HepG2 (cell line): ENCODE data around the gene LRRC70. TPM values are rescaled to one million over a fixed set of nuclear protein-coding genes. Genes with fewer than 3 reads are reported as not detected.

ENCODE experiments used
- ATAC-seq: fragments of 200-7000 bp; cut with Tn5 transposase; 3 replicates; pipeline ENCODE4 v1.9.1; 2020; ENCODE audit warnings: mild to moderate bottlenecking, moderate library complexity
- BruUV-seq: library from RNA; stranded (reverse); fragments of 400-500 nt; replicated peaks from 2 replicates; lab custom pipeline; 2021; lab: Mats Ljungman, UMichigan
- CTCF ChIA-PET: fragments of 300-600 bp; formaldehyde crosslinking; extraction: SDS; loops from one replicate; lab custom pipeline; 2021; ENCODE audit warnings: low total read pairs, inconsistent platforms, low intra/inter-chr PET ratio; lab: Yijun Ruan, JAX
- POLR2A ChIA-PET: fragments of 350-600 bp; sonication (Branson Sonifier 250); formaldehyde crosslinking; loops from one replicate; lab custom pipeline; 2020; ENCODE audit warnings: antibody characterized with exemption, inconsistent platforms; lab: Yijun Ruan, JAX
- DNase-seq: peaks from one replicate; pipeline ENCODE4 v3.0.0-alpha.2; 2015; ENCODE audit warnings: low spot score
- FAIRE-seq: peaks from 3 replicates; lab custom pipeline; 2011; peaks lifted over from hg19 to GRCh38; lab: Jason Lieb, UNC
- H2AFZ ChIP-seq: one replicate; pipeline ENCODE4 v1.6.1; 2011; ENCODE audit warnings: low read length, inconsistent platforms
- H3K27ac ChIP-seq: fragments of 300-600 bp; 3 replicates; pipeline ENCODE4 v1.8.0; 2011; ENCODE audit warnings: mixed run types, mild to moderate bottlenecking, mixed read lengths, low read length, inconsistent platforms; ENCODE audit not compliant: insufficient read depth; ENCODE audit errors: extremely low read length
- H3K27me3 ChIP-seq, 2 experiments: fragments of 200-600 bp in 1 of 2; 2 replicates in 1 of 2; 3 replicates in 1 of 2; pipeline versions ENCODE4 v1.6.0 to v1.8.0; 2011; ENCODE audit warnings: low read length in 2 of 2, mild to moderate bottlenecking in 2 of 2, moderate library complexity in 2 of 2, inconsistent platforms in 1 of 2; ENCODE audit not compliant: insufficient read depth in 2 of 2, control insufficient read depth in 1 of 2
- H3K36me3 ChIP-seq, 2 experiments: fragments of 200-600 bp in 1 of 2; replicated peaks in 1 of 2; 2 replicates in 1 of 2; 3 replicates in 1 of 2; pipeline versions ENCODE4 v1.5.1 to v1.8.0; 2011; ENCODE audit warnings: low read length in 2 of 2, inconsistent platforms in 1 of 2; ENCODE audit not compliant: insufficient read depth in 2 of 2, control insufficient read depth in 1 of 2
- H3K4me1 ChIP-seq: 2 replicates; pipeline ENCODE4 v1.5.1; 2012; ENCODE audit warnings: low read length, inconsistent platforms; ENCODE audit not compliant: insufficient read depth
- H3K4me2 ChIP-seq: 2 replicates; pipeline ENCODE4 v1.6.0; 2011; ENCODE audit warnings: low read depth, low read length, inconsistent platforms
- H3K4me3 ChIP-seq, 3 experiments: fragments of 200-600 bp in 1 of 3; sonication (generic), shearing (Covaris generic) in 1 of 3; replicated peaks in 1 of 3; 2 replicates each; pipeline ENCODE4 v1.5.1; 2011 to 2016; ENCODE audit warnings: low read length in 3 of 3, inconsistent platforms in 2 of 3, low read depth in 2 of 3, mild to moderate bottlenecking in 2 of 3, control low read depth in 1 of 3, mixed read lengths in 1 of 3; ENCODE audit not compliant: insufficient read depth in 1 of 3
- H3K79me2 ChIP-seq: one replicate; pipeline ENCODE4 v1.6.1; 2011; ENCODE audit warnings: low read length, inconsistent platforms; ENCODE audit not compliant: insufficient read depth
- H3K9ac ChIP-seq: 2 replicates; pipeline ENCODE4 v1.6.0; 2011; ENCODE audit warnings: mild to moderate bottlenecking, low read depth, low read length, inconsistent platforms; ENCODE audit not compliant: insufficient read depth
- H3K9me3 ChIP-seq: 2 replicates; pipeline ENCODE4 v1.5.1; 2012; ENCODE audit warnings: mild to moderate bottlenecking, low read length
- H4K20me1 ChIP-seq: 2 replicates; pipeline ENCODE4 v1.6.0; 2011; ENCODE audit warnings: inconsistent platforms, mild to moderate bottlenecking, low read length, moderate library complexity; ENCODE audit not compliant: insufficient read depth
- DZIP1 ChIP-seq: sonication (generic); formaldehyde crosslinking; IDR thresholded peaks from 2 replicates; pipeline ENCODE4 v1.5.0; 2020; ENCODE audit warnings: mild to moderate bottlenecking, missing genetic modification reagents
- GATA4 ChIP-seq: sonication (generic); IDR thresholded peaks from 2 replicates; pipeline ENCODE4 v1.6.1; 2016; ENCODE audit warnings: antibody characterized with exemption, low read depth, borderline replicate concordance
- KAT2B ChIP-seq: fragments of 150-350 bp; IDR thresholded peaks from 2 replicates; pipeline ENCODE4 v1.6.1; 2014; ENCODE audit warnings: low read depth, low read length, borderline replicate concordance
- MEIS2 ChIP-seq: sonication (generic); formaldehyde crosslinking; IDR thresholded peaks from 2 replicates; pipeline ENCODE4 v1.9.0; 2021; ENCODE audit warnings: mild to moderate bottlenecking, missing genetic modification reagents
- RBFOX2 ChIP-seq: fragments of 200-400 bp; formaldehyde crosslinking; IDR thresholded peaks from 2 replicates; pipeline ENCODE4 v1.6.1; 2017; ENCODE audit warnings: low read depth, mild to moderate bottlenecking, low read length
- RFX1 ChIP-seq: fragments of 450-650 bp; IDR thresholded peaks from 2 replicates; pipeline ENCODE4 v1.6.1; 2017
- SKIL ChIP-seq: sonication (generic); formaldehyde crosslinking; IDR thresholded peaks from 2 replicates; pipeline ENCODE4 v1.8.0; 2022; ENCODE audit warnings: missing genetic modification reagents, mild to moderate bottlenecking, moderate library complexity, borderline replicate concordance
- WGBS: methylation state at CpG from one replicate; pipeline ENCODE4 v1.1.6; 2017; ENCODE audit warnings: low lambda C conversion rate; 5-methylcytosine and 5-hydroxymethylcytosine counted together
- in situ Hi-C: cut with HindIII; loops from 2 replicates; pipeline ENCODE4 v1.10.0; 2017; ENCODE audit warnings: low pct_unique_long_range_greater_than_20kb; ENCODE audit not compliant: extremely low pct_ligation_motif_present
- intact Hi-C: fragments of 100-400 bp; cut with micrococcal nuclease; formaldehyde crosslinking; loops from one replicate; pipeline ENCODE4 v1.10.0; 2022; ENCODE audit not compliant: unreplicated experiment
- polyA plus RNA-seq, 8 experiments: library from polyadenylated mRNA; depleted of rRNA in 3 of 8; stranded (reverse) in 7 of 8; unstranded in 1 of 8; fragments of >200 nt; fragmentation: Illumina TruSeq in 4 of 8; extraction: Trizol in 4 of 8; gene quantifications; 2 replicates each; pipeline versions ENCODE4 v1.2.1 to v1.2.3, GENCODE V29; 2011 to 2016; ENCODE audit warnings: low read depth in 4 of 8, missing spikeins in 1 of 8, mixed read lengths in 1 of 8; ENCODE audit not compliant: insufficient read depth in 1 of 8
- total RNA-seq, 5 experiments: library from RNA; depleted of rRNA; stranded (reverse); fragments of >200 nt; fragmentation: Illumina TruSeq; extraction: Trizol; gene quantifications; 2 replicates each; pipeline ENCODE4 v1.2.3, GENCODE V29; 2016; ENCODE audit warnings: low read depth in 1 of 5

Gene LRRC70
- total and polyA plus RNA-seq, 2 of the 13 experiments (the other 11 are each of a cell fraction or from before 2014, with no cell fraction given), result 0.05 to 0.71 TPM

- no peak overlapping the region for H2AFZ ChIP-seq
- intact Hi-C loops (no loop called here), in situ Hi-C loops (no loop called here)
- TF ChIP-seq DZIP1 (CRISPR knock-in tag) (no peak), MEIS2 (CRISPR knock-in tag) (no peak), RBFOX2 (no peak), KAT2B (no peak), GATA4 (no peak), SKIL (CRISPR knock-in tag) (no peak), RFX1 (no peak)
- no peak overlapping the region for H3K4me3 ChIP-seq
- no peak overlapping the region for H3K27ac ChIP-seq
- no peak overlapping the region for H3K4me2 ChIP-seq
- H3K4me1 ChIP-seq, result no peaks in the 10 kb centered on the region
- no peak for FAIRE-seq
- BruUV-seq, result no TSS peak
- no peak for DNase-seq
- H4K20me1 ChIP-seq, result no peaks in the 10 kb centered on the region
- no peaks in the 10 kb centered on the region for H3K79me2 ChIP-seq
- CTCF ChIA-PET, result no interaction called here
- H3K9ac ChIP-seq, result no peak overlapping the region
- H3K36me3 ChIP-seq, result peaks cover 1 to 17% of the 10 kb centered on the region in 2 experiments; a peak in 4 of 5 replicates
- H3K27me3 ChIP-seq, result no peaks in the 10 kb centered on the region
- no peaks in the 10 kb centered on the region for H3K9me3 ChIP-seq
- POLR2A ChIA-PET, result no interaction called here
- ATAC-seq, result no peak
- WGBS, result 96% methylated on average over 2 of the region's 2 CpGs
These were observed 47.9 kb downstream of the LRRC70 start for GRCh38 chr5:62626534-62626933.
